GM19351 (cell line): ENCODE data around the gene STARD13.
"Not testable (repeated sequence)": the region's sequence is repeated elsewhere in the genome, so short reads cannot be mapped to it uniquely, and the experiment has no call there.

Experiments used
- ATAC-seq: cut with Tn5 transposase; IDR thresholded peaks from one replicate; pipeline ENCODE4 v1.9.1; 2021; ENCODE audit warnings: mild to moderate bottlenecking, moderate library complexity; ENCODE audit not compliant: unreplicated experiment

The STARD13 gene

DNA sequence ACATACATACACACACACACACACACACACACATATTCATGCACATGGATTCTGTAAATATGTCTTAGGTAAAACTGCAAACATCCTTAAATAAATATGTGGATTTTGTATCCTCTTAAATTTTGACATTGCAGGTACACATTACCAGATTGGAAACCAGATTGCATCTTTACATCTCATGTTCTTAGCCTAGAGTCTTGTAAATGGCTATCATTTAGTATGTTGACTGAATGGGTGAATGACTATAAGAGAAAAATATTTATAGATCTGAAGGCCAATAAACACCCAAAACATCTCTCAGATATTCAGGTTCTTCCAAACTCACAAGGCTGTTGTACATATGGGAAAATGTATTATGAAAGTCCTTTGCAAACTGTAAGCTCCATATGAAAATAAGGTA, 104.3 kb downstream of the STARD13 start:
- no peak for ATAC-seq

DNA sequence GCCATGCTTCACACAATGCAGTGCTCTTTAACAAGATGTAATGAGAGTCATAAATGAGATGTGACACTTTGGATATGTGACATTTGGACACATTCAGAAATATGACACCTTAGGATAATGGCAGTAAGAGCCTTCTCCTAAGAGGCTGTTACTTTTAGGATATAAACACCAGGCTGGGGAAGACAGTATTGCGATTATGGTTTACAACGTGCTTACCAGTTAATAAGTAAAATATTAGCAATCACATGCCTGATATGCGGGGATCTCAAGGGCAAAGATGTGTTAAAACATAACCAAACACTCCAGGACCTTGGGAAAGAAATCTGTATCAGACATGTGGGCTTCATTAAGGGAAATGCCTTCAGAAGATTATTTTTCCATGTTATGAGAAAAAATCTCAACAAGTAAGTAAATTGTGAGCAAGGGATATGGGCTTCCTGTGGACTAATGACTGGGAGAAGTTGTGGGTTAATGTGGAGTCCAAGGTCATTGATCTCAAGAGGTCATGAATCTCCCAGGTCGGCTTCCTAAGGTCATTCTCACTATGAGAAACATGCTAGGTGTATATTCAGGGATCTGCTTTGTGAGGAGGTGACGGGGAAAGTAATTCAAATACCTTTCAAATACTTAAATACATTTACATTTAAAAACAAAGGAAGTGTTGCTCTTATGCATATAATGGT, 105.3 kb downstream of the STARD13 start:
- no peak for ATAC-seq

DNA sequence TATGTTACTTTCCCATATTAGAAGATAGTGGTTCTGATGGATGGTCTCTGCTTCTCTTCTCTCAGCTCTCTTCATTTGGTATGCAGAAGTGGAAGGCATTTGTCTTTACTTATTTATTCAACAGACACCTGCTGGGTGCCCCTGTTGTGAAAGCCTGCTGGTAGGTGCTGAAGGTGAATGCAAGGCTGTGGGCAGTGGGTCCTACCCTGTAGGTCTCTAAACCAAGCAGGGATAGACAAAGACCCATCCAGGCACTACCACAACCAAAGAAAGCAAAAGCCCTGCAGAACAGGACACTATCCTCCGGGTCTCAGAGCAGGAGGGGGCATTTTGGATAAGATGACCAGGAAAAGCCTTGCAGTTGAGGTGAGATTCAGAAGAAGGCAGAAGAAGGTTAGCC, 106.1 kb downstream of the STARD13 start:
- no peak for ATAC-seq

DNA sequence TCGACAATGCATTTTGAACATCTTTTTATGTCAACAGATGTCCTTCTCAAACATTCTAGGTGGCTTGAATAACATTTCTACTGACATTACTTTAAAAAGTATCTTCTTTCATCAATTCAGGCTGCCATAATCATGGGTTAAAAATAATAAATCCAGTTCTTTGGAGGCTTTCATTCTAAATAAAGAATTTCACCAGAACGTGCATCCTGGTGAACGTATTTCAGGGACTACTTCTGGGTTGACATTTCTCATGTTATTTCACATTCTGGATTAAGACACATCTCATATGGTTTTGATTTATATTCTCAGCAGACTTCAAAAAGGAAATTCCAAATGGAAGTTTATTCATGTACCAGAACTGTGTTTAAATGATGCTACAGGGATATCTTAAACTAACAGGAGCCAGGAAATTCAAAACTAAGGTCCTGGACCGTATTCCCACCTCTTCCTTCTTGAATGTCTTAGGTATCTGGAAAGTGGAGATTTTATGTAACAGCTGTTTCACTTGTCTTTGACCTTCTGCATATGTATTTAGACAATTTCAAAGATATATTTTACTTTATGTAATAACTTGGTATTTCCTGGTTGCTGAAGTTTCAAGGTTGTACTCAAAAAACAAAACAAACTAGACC, 107.2 kb downstream of the STARD13 start:
- no peak for ATAC-seq

DNA sequence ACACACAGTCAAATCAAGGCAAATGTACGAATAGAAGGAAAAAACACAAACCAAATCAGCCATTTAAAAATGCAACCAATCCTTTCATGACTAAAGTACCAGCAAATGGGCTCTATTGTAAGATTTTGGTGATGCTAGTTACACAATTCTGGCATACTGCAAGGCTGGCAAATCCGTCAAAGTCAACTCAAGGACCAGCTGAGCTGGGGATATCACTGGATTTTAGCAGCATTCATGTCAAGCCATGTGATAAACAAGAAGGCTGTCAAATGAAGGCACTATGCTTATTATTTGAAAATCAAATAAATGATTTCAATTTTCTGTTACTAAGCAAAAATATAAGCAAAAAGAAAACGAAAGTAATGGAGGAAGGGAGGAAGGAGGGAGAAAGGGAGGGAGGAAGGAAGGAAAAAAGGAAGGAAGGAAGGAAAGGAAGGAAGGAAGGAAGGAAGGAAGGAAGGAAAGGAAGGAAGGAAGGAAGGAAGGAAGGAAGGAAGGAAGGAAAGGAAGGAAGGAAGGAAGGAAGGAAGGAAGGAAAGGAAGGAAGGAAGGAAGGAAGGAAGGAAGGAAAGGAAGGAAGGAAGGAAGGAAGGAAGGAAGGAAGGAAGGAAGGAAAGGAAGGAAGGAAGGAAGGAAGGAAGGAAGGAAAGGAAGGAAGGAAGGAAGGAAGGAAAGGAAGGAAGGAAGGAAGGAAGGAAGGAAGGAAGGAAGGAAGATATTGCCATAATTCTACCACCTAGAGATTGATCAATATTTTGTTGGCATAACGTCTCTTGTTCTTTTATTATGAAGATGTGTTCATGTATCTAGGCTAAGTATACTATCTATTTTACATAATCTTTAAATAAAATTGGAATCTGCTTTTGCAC, 108.0 kb downstream of the STARD13 start:
- not testable (repeated sequence) for ATAC-seq

DNA sequence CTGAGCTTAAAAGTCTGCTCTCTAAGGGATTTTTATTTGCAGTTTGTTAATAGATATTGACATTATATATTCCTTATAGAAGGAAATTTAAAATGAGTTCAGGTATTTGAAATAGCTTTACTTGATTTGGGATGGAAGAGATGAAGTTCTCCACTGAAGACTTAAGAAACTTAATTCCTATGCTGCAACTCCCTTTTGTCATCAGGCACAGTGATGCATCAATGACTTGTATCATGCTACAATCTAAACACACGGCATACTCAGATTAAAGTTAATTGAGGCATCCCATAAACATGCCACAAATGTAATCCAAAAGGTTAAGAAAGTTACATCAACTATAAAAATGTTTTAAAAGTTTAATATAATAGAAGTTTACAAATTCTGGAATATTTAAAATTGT, 109.0 kb downstream of the STARD13 start:
- ATAC-seq: no peak

DNA sequence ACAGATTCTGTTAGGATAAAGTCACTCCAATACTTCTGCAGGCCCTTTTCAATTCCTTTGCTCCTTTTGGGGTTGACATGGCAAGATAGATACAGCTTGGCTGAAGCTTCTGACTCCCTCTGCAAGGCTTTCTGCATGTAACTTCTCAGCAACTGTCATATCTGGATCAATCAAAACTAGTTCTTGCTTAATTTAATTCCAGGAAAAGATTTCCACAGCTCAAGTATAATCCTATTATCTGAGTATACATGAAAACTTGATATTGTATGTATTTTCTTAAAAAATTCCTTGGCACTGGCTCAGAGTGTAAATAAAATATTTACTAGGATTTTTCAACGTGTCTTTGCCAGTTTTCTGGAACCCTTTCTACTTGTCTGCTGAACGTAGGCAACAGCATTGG, 109.6 kb downstream of the STARD13 start:
- ATAC-seq: no peak

DNA sequence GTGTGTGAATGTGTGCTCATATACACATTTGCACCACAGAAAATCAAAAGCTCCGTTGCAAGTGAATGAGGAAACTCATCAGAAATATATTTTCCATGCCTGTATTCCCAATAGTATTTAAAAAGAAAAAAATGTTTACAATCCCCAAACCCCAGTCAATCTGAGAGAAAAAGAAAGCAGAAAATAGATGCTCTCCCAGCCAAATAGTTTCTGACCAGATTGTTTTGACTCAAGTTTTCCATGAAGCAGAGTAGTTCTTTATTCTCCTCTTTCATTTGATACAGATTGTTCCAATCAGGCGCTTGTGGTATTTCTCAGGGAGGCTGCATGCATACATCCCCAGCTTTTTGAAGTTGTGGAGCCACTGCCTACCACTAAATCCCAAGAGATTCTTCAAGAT, 110.6 kb downstream of the STARD13 start:
- no peak for ATAC-seq

DNA sequence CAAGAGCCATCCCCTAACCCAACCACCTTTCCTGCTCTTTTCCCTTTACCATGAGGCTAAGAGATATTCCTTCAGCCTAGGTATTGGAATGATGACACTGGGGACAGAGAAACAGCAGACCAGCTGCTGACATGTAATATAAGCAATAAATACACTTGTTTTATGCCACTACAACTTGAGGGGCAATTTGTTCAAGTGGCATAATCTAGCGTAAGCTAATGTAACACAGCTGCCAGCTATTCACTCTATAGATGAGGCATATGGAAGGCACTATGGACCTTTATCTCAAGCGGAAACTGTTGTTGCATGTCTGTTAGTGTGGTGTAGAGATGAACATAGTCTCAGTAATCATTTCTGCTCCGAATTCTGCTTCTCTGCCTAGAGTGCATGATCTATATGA, 111.1 kb downstream of the STARD13 start:
- no peak for ATAC-seq

DNA sequence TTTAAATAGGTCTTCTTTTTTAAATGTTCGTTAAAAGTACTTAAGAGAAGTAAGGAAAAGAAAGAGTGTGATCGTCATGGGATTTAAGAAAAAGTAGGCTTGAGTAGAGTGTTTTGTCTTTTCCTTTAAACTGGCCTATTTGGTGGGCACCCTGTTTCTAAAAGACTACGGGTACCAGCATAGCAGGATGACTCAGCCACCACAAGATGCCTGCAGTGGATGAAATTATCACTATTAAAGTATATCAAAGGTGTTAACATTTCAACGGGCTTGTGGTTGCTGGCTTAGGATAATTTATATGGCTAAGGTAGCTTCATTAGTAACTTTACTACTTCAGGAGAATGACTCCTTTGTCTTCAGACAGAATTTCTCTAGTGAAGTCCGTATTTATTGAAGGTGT, 112.6 kb downstream of the STARD13 start:
- ATAC-seq: no peak

DNA sequence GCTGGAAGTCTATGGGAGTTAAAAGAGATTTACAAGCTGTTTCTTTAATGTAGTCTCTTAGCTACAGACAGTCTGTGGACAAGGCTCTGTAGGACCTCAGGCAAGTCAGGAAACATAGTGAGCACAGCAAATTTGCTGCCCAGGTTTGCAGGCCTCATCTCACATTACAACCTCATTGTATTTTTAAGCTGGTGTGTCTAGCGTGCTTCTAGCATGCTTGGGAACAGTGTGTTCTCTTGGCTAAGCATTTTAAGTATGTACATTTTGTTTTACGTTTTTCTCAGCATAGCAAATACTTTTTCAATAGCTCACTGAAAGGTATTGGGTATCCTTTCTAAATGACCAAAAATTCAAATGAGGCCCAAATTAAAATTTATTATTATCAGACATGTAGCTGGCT, 113.2 kb downstream of the STARD13 start:
- ATAC-seq: no peak

DNA sequence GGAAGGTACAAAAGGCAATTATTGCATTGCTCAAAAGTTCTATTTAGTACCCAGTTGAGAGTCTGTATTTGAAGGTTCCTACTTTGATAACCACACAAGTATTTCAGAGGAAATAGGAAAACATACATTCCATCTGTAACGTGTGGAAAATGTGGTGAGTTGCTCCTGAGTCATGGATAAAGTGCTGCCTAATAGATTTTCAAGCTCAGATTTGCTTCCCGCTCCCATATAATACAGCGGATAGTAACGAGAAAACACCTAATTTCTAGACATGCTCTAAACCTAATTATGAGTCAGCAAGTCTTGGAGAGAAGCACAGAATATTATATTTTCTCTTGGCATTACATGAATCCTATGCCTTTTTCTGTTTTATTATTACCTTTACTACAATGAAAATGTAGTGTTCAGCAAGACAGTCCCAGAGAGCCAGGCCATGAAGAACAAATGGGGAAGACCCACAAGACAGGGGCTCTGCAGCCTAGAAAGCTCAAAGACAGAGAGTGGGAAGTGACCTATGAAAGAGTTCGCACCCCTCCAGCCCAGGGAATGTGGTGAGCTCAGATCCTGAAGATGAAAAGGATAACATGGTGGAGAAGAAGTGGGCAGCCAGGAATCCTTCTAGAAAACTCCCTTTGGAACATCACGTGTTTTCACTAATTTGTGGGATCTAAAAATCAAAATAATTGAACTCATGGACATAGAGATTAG, 116.1 kb downstream of the STARD13 start:
- no peak for ATAC-seq

DNA sequence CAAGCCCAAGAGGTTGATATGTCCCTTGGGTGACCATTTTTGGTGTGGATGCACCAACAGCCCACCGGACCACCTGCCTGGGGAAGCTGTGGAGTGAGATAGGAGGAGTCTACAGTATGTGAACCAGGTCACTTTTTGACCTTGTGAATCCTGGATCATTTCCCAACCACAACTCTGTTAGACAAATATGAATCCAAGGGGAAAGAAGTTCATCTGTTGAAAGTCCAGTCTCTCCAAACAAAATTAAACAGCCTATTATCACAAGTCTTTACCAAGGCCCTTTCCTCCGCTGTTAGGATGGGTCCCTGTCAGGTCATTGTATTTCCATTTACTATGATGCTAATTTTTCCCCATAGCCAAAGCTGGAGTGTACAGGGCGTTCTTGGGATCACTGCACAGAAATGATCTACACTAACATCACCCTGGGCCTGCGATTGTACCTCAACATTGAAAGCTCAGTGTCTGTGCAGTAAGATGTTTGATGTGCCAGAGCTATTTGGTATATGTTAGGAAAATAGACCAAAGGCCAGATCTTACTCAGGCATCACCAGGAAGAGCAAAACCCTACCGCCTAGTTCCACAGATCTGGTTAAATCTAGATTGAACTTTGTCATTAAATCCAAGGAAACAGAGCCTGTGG, 117.1 kb downstream of the STARD13 start:
- no peak for ATAC-seq

DNA sequence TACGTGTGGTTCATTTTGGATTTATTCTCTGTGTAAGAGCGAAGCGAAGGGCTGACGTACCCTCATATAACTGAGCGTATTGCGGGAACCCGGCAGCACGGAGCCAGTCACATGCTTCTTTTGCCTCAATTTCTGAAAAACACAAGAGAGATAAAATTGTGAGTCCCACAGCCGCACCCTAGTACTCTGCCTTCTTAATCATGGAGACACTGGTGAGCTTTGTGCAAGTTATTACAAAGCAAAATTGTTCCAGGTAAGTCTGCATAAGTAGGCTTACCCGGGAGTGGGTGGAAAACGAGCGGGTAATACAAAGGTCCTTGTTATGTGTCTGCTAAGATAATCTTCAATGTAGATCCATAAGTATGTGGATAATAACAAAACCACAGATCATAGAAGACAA, 118.1 kb downstream of the STARD13 start:
- no peak for ATAC-seq

DNA sequence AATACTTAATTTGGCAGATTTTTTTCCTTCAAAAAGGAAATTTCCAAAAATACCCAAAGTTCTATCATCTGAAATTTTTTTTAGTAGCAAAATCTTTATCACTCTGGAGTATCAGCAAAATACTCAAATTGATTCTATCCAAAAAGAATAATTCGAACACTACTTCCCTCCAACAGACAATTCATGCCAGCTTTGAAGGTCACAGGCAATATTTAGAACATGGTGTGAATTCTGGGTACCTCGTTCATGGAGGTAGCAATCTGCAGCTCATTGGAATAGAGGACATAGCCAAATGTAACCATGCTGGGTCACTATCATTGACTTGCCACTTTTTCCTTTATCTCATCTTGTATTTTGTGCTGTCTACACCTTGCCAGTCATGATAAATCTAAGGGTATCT, 119.8 kb downstream of the STARD13 start:
- ATAC-seq: no peak

DNA sequence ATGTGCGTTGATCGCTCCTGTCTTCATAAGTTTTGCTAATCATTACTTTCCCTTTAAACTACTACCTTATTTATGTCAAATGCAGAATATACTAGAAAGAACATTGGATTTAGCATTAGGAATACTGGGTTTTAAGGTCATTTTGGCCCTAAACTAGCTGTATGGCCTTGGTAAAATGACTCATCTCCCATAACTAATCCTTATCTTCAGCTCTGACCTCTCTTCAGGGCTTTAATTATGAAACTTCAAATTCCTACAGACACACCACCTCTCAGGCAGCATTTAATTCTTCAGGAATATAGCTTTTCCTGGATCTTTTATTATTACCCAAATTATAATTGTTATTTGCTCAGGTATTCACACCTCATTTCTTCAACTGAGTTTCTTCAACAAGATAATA, 121.2 kb downstream of the STARD13 start:
- no peak for ATAC-seq

DNA sequence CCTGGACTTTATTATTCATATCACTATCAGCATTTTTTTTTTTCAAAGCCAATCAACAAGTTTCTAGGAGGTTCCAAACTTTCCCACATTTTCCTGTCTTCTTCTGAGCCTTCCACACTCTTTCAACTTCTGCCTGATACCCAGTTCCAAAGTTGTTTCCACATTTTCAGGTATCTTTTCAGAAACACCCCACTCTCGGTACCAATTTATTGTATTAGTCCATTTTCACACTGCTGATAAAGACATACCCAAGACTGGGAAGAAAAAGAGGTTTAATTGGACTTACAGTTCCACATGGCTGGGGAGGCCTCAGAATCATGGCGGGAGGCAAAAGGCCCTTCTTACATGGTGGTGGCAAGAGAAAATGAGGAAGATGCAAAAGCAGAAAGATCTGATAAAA, 122.8 kb downstream of the STARD13 start:
- not testable (repeated sequence) for ATAC-seq

DNA sequence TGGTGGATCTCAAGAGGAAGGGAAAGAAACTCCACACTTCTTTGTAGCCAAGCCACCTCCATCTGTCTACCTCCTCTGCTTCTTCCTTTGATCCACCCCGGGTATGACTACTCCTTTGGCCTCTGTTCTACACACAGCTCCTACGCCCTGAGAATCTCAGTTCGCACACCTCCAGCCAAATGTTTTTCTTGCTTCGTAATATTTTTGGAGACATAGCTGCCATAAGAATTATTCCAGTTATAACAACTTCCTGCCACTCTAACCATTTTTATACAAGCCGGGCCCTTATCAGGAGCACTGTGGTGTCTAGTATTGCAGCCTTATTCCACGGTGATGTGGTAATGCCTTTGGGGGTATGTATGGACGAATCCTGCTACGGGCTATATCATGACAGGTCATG, 126.7 kb downstream of the STARD13 start:
- ATAC-seq: no peak

DNA sequence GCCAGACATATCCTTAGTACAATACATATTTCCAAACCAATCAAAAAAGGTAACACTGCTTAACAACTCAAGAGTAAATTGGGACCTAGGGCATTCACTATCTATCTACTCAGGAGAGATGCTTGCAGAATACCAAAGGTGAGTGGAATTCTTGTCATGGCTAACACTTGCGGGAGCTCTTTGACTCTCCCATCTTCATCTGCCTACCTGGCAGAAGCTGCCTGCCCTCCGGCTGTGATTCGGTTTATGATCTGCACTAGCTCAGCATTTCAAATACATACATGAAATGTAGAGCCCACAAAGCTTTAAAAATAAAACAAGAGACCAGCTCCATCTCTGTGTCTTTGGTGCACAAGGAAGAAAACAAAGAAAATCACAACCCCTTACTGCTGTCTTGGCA, 127.3 kb downstream of the STARD13 start:
- ATAC-seq: no peak

DNA sequence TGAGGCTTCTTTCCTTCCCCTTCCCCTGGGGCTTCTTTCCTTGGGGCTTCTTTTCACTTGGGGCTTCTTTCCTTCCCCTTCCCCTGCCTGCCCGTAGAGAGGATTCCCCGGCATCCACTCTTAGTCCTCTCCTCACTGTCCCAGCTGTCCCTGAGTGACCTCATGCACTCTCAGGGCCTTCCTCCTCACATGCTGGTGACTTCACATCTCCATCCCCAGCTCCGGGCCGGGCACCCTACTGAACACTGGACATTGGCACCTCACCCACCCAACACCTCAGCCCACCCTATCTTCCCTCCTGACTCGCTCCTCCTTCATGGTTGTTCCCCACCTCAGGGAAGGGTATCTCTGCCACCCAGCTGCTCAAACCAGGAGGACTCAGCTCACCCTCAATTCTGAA, 130.6 kb downstream of the STARD13 start:
- no peak for ATAC-seq
